UCSD-AML1 (cell line): ENCODE results near the gene ZNF778.

ENCODE experiments used
- DNase-seq: peaks from one replicate; lab custom pipeline; 2025; ENCODE audit not compliant: unreplicated experiment; lab: John Stamatoyannopoulos, UW

ZNF778 gene

GRCh38 chr16:89273741-89274472 is 56.4 kb downstream of the ZNF778 start:
- no peak for DNase-seq

- DNase-seq, result no peak
These were observed 57.2 kb downstream of the ZNF778 start for GRCh38 chr16:89274561-89275283.

- no peak for DNase-seq
These were observed 57.7 kb downstream of the ZNF778 start for GRCh38 chr16:89275284-89275584.

GRCh38 chr16:89275837-89276720 is 58.6 kb downstream of the ZNF778 start:
- DNase-seq, result no peak

GRCh38 chr16:89277049-89277448 is 59.5 kb downstream of the ZNF778 start:
- DNase-seq, result no peak

- no peak for DNase-seq
These were observed 60.3 kb downstream of the ZNF778 start for GRCh38 chr16:89277641-89278341.

- DNase-seq, result no peak
These were observed 61.1 kb downstream of the ZNF778 start for GRCh38 chr16:89278441-89279240.

GRCh38 chr16:89279666-89280481 is 62.4 kb downstream of the ZNF778 start:
- DNase-seq, result no peak

- DNase-seq, result no peak
These were observed 63.2 kb downstream of the ZNF778 start for GRCh38 chr16:89280546-89281188.

- DNase-seq, result no peak
These were observed 63.7 kb downstream of the ZNF778 start for GRCh38 chr16:89281189-89281577.

GRCh38 chr16:89281829-89282228 is 64.3 kb downstream of the ZNF778 start:
- DNase-seq, result no peak

GRCh38 chr16:89282523-89282922 is 65.0 kb downstream of the ZNF778 start:
- DNase-seq, result no peak

GRCh38 chr16:89283449-89283848 is 65.9 kb downstream of the ZNF778 start:
- no peak for DNase-seq

GRCh38 chr16:89285381-89285780 is 67.9 kb downstream of the ZNF778 start:
- DNase-seq, result no peak

GRCh38 chr16:89286096-89286495 is 68.6 kb downstream of the ZNF778 start:
- DNase-seq, result no peak
